H1 (cell line): ENCODE data around the gene H2AZ1. TPM values are rescaled to one million over a fixed set of nuclear protein-coding genes. Genes with fewer than 3 reads are reported as not detected.

Experiments
- CTCF ChIA-PET: fragments of 300-600 bp; sonication (Branson Sonifier 250); formaldehyde crosslinking; loops from one replicate; lab custom pipeline; 2021; ENCODE audit not compliant: partially characterized antibody; lab: Charles Lee
- POLR2A ChIA-PET: fragments of 300-600 bp; sonication (Branson Sonifier 250); formaldehyde crosslinking; loops from one replicate; lab custom pipeline; 2021; ENCODE audit warnings: inconsistent platforms; ENCODE audit not compliant: partially characterized antibody; lab: Charles Lee
- DNase-seq, 2 experiments: peaks; one replicate each; pipeline versions ENCODE4 v3.0.0 to v3.0.0-alpha.2; 2010 to 2022; ENCODE audit warnings: low spot score in 2 of 2, low read depth in 1 of 2, mixed read lengths in 1 of 2
- FAIRE-seq: peaks from 2 replicates; lab custom pipeline; 2011; peaks lifted over from hg19 to GRCh38; lab: Jason Lieb, UNC
- H2AFZ ChIP-seq: 2 replicates; pipeline ENCODE4 v1.8.1; 2012; ENCODE audit warnings: low read length, inconsistent platforms
- H2AK5ac ChIP-seq: 2 replicates; pipeline ENCODE4 v1.6.1; 2013; ENCODE audit warnings: low read depth, low read length
- H2BK120ac ChIP-seq: replicated peaks from 2 replicates; pipeline ENCODE3; 2013; ENCODE audit warnings: low read depth, low read length, inconsistent platforms
- H2BK12ac ChIP-seq: 2 replicates; pipeline ENCODE4 v1.6.1; 2013; ENCODE audit warnings: low read depth, low read length
- H2BK15ac ChIP-seq: 2 replicates; pipeline ENCODE4 v1.6.1; 2013; ENCODE audit warnings: low read length
- H2BK20ac ChIP-seq: 2 replicates; pipeline ENCODE4 v1.6.1; 2013; ENCODE audit warnings: low read length
- H2BK5ac ChIP-seq: 2 replicates; pipeline ENCODE4 v1.6.1; 2013; ENCODE audit warnings: low read depth, low read length
- H3K14ac ChIP-seq: 2 replicates; pipeline ENCODE4 v1.6.1; 2013; ENCODE audit warnings: inconsistent platforms; ENCODE audit not compliant: insufficient read length
- H3K18ac ChIP-seq: 2 replicates; pipeline ENCODE4 v1.6.1; 2013; ENCODE audit warnings: low read length; ENCODE audit errors: extremely low read depth
- H3K23ac ChIP-seq: 2 replicates; pipeline ENCODE4 v1.6.1; 2013; ENCODE audit warnings: inconsistent platforms; ENCODE audit not compliant: insufficient read length
- H3K23me2 ChIP-seq: 2 replicates; pipeline ENCODE4 v1.6.1; 2013; ENCODE audit warnings: low read depth, low read length
- H3K27ac ChIP-seq: 2 replicates; pipeline ENCODE4 v1.6.1; 2011; ENCODE audit warnings: low read depth, low read length, inconsistent platforms
- H3K27me3 ChIP-seq, 4 experiments: replicated peaks in 1 of 4; 1 replicate in 1 of 4; 2 replicates in 3 of 4; pipeline versions ENCODE4 v1.6.1 to v1.8.1; 2011 to 2013; ENCODE audit warnings: low read length in 3 of 4, mild to moderate bottlenecking in 3 of 4, inconsistent platforms in 2 of 4, mixed read lengths in 2 of 4, moderate library complexity in 1 of 4; ENCODE audit not compliant: control insufficient read depth in 3 of 4, insufficient read depth in 3 of 4; ENCODE audit errors: extremely low read depth in 1 of 4
- H3K36me3 ChIP-seq, 4 experiments: 2 replicates each; pipeline versions ENCODE4 v1.6.1 to v1.8.1; 2011 to 2013; ENCODE audit warnings: mild to moderate bottlenecking in 4 of 4, low read length in 3 of 4, moderate library complexity in 2 of 4, control low read depth in 1 of 4, inconsistent platforms in 1 of 4; ENCODE audit not compliant: insufficient read depth in 4 of 4, control insufficient read depth in 2 of 4
- H3K4ac ChIP-seq: replicated peaks from 2 replicates; pipeline ENCODE3; 2013; ENCODE audit warnings: low read length, low read depth, mixed read lengths, inconsistent platforms; ENCODE audit not compliant: insufficient read length
- H3K4me1 ChIP-seq, 4 experiments: replicated peaks in 1 of 4; 1 replicate in 1 of 4; 2 replicates in 3 of 4; pipeline versions ENCODE4 v1.6.1 to v1.8.1; 2011 to 2013; ENCODE audit warnings: low read length in 3 of 4, inconsistent platforms in 2 of 4, mixed read lengths in 1 of 4; ENCODE audit not compliant: insufficient read depth in 4 of 4, control insufficient read depth in 3 of 4
- H3K4me2 ChIP-seq, 2 experiments: 2 replicates each; pipeline versions ENCODE4 v1.6.1 to v1.8.1; 2011 to 2013; ENCODE audit warnings: low read depth in 2 of 2, low read length in 2 of 2, control low read depth in 1 of 2, inconsistent platforms in 1 of 2, mild to moderate bottlenecking in 1 of 2; ENCODE audit not compliant: insufficient read depth in 1 of 2
- H3K4me3 ChIP-seq, 4 experiments: fragments of 200-600, 300-600 bp in 1 of 4; sonication (generic), shearing (Covaris generic), sonication (Bioruptor Twin) in 1 of 4; 2 replicates each; pipeline versions ENCODE4 v1.5.1 to v1.8.1; 2011 to 2016; ENCODE audit warnings: low read length in 4 of 4, low read depth in 3 of 4, control low read depth in 2 of 4, inconsistent platforms in 2 of 4, mild to moderate bottlenecking in 2 of 4, mixed read lengths in 1 of 4, moderate library complexity in 1 of 4; ENCODE audit not compliant: insufficient read depth in 2 of 4; ENCODE audit errors: extremely low read depth in 1 of 4
- H3K56ac ChIP-seq: replicated peaks from 2 replicates; pipeline ENCODE3; 2013; ENCODE audit warnings: low read depth, mild to moderate bottlenecking, mixed read lengths, low read length, inconsistent platforms; ENCODE audit not compliant: insufficient read length
- H3K79me1 ChIP-seq: 2 replicates; pipeline ENCODE4 v1.6.1; 2013; ENCODE audit warnings: low read depth, low read length, control low read depth
- H3K79me2 ChIP-seq, 2 experiments: 2 replicates each; pipeline versions ENCODE4 v1.6.1 to v1.8.1; 2012 to 2013; ENCODE audit warnings: low read length in 2 of 2, mild to moderate bottlenecking in 2 of 2, inconsistent platforms in 1 of 2; ENCODE audit not compliant: insufficient read depth in 2 of 2, control insufficient read depth in 1 of 2
- H3K9ac ChIP-seq, 4 experiments: replicated peaks in 1 of 4; 1 replicate in 1 of 4; 2 replicates in 3 of 4; pipeline versions ENCODE4 v1.6.1 to v1.8.1; 2011 to 2013; ENCODE audit warnings: low read depth in 3 of 4, low read length in 3 of 4, control low read depth in 2 of 4, mild to moderate bottlenecking in 2 of 4, moderate library complexity in 2 of 4, inconsistent platforms in 1 of 4; ENCODE audit errors: extremely low read depth in 1 of 4
- H3K9me3 ChIP-seq, 2 experiments: 2 replicates each; pipeline versions ENCODE4 v1.6.1 to v1.8.1; 2012 to 2013; ENCODE audit warnings: mild to moderate bottlenecking in 2 of 2, moderate library complexity in 2 of 2, control low read depth in 1 of 2, inconsistent platforms in 1 of 2, low read depth in 1 of 2, low read length in 1 of 2, mixed read lengths in 1 of 2; ENCODE audit not compliant: insufficient read depth in 2 of 2
- H4K20me1 ChIP-seq, 2 experiments: replicated peaks in 1 of 2; 2 replicates each; pipeline versions ENCODE3 to v1.8.1; 2011 to 2013; ENCODE audit warnings: inconsistent platforms in 2 of 2, low read length in 2 of 2, mild to moderate bottlenecking in 1 of 2; ENCODE audit not compliant: insufficient read depth in 2 of 2, control insufficient read depth in 1 of 2
- H4K5ac ChIP-seq: 2 replicates; pipeline ENCODE4 v1.6.1; 2013; ENCODE audit warnings: low read length, low read depth, mixed read lengths, inconsistent platforms; ENCODE audit not compliant: insufficient read length
- H4K8ac ChIP-seq: 2 replicates; pipeline ENCODE4 v1.8.0; 2013; ENCODE audit warnings: mild to moderate bottlenecking, moderate library complexity, low read length, inconsistent platforms; ENCODE audit not compliant: insufficient read depth; ENCODE audit errors: extremely low read depth
- H4K91ac ChIP-seq: replicated peaks from 2 replicates; pipeline ENCODE3; 2013; ENCODE audit warnings: low read length, mixed read lengths, inconsistent platforms; ENCODE audit not compliant: insufficient read length
- CREB1 ChIP-seq: IDR thresholded peaks from 2 replicates; pipeline ENCODE4 v1.6.1; 2012; ENCODE audit warnings: inconsistent platforms
- HDAC6 ChIP-seq: IDR thresholded peaks from one replicate; pipeline ENCODE4 v1.7.1; 2012; ENCODE audit warnings: low read depth, mild to moderate bottlenecking, inconsistent platforms, low read length, moderate library complexity
- MAX ChIP-seq: IDR thresholded peaks from 2 replicates; pipeline ENCODE4 v1.6.1; 2012; ENCODE audit warnings: inconsistent platforms
- POLR2AphosphoS5 ChIP-seq: IDR thresholded peaks from 2 replicates; pipeline ENCODE4 v1.6.1; 2011; ENCODE audit warnings: low read depth, low read length
- RNF2 ChIP-seq: fragments of 200-900, 300-1000 bp; sonication (generic); IDR thresholded peaks from 2 replicates; pipeline ENCODE4 v1.7.1; 2016; ENCODE audit warnings: borderline replicate concordance, low read depth, mild to moderate bottlenecking, antibody characterized with exemption, low read length; ENCODE audit not compliant: poor library complexity, severe bottlenecking; ENCODE audit errors: missing control alignments
- RXRA ChIP-seq: IDR thresholded peaks from 2 replicates; pipeline ENCODE4 v1.6.1; 2011; ENCODE audit warnings: low read depth, mild to moderate bottlenecking, low read length, moderate library complexity; ENCODE audit not compliant: insufficient read depth
- TBP ChIP-seq: IDR thresholded peaks from 2 replicates; pipeline ENCODE4 v1.6.1; 2011; ENCODE audit warnings: low read depth, low read length, improper control_type of control experiment
- WGBS, 2 experiments: shearing (Covaris generic) in 1 of 2; methylation state at CpG; one replicate each; pipeline versions ENCODE4 v1.1.6 to v1.1.7; 2013 to 2015; ENCODE audit warnings: low lambda C conversion rate in 2 of 2, mixed read lengths in 2 of 2, inconsistent platforms in 1 of 2, low coverage in 1 of 2, missing lambda C conversion rate in 1 of 2; ENCODE audit not compliant: insufficient replicate concordance in 2 of 2, insufficient coverage in 1 of 2, insufficient read length in 1 of 2; ENCODE audit errors: extremely low coverage in 1 of 2, missing lambda C conversion rate in 1 of 2; 5-methylcytosine and 5-hydroxymethylcytosine counted together
- polyA plus RNA-seq, 7 experiments: library from polyadenylated mRNA; depleted of rRNA in 3 of 7; stranded (reverse) in 5 of 7; unstranded in 2 of 7; fragments of >200 nt in 5 of 7; fragments of 200-250 nt in 2 of 7; gene quantifications; 1 replicate in 5 of 7; 2 replicates in 1 of 7; 4 replicates in 1 of 7; pipeline versions ENCODE4 v1.2.1 to v1.2.3, GENCODE V29; 2011 to 2013; ENCODE audit warnings: missing spikeins in 2 of 7, mixed read lengths in 2 of 7
- total RNA-seq: library from RNA; stranded (reverse); fragmentation: NEBNext Ultra II Directional; extraction: Animal tissue kit (Norgen Biotek cat#: 25700); gene quantifications from 2 replicates; pipeline ENCODE4 v1.2.1, GENCODE V29; 2021

Gene H2AZ1
- total and polyA plus RNA-seq, 2 of the 8 experiments (the other 6 are each of a cell fraction or from before 2014, with no cell fraction given) = 831 to 898 TPM

GRCh38 chr4:99947608-99948007 is 2.5 kb downstream of the H2AZ1 start:
- Histone ChIP-seq H3K14ac (no peak overlapping the region), H4K20me1 (peaks cover 7 to 9% of the 10 kb centered on the region in 2 experiments), H2BK15ac (no peak overlapping the region), H2AK5ac (no peak overlapping the region), H2AFZ (no peak overlapping the region), H3K9me3 (no peaks in the 10 kb centered on the region), H3K9ac (peak overlapping the region in 1 of 4 experiments; percentile 30; a peak in 1 of 7 replicates), H3K56ac (no peak overlapping the region), H3K23ac (no peak overlapping the region), H3K18ac (no peak overlapping the region), H3K79me2 (peaks cover 0 to 55% of the 10 kb centered on the region in 2 experiments; a peak in 2 of 4 replicates), H3K4me1 (peaks cover 0 to 14% (median 7%) of the 10 kb centered on the region in 4 experiments; a peak in 5 of 7 replicates), H2BK20ac (no peak overlapping the region), H2BK5ac (no peak overlapping the region), H3K23me2 (peaks cover 4% of the 10 kb centered on the region), H3K27ac (no peak overlapping the region), H3K27me3 (no peaks in the 10 kb centered on the region), H4K5ac (no peak overlapping the region), H3K4me2 (peak overlapping the region; percentile 65 to 87), H3K79me1 (no peaks in the 10 kb centered on the region), H3K4ac (no peak overlapping the region), H4K91ac (no peak overlapping the region), H2BK12ac (no peak overlapping the region), H4K8ac (no peak overlapping the region), H3K4me3 (peak overlapping the region in 3 of 4 experiments; percentile 1 to 100 (median 6); a peak in 3 of 8 replicates), H3K36me3 (peaks cover 9 to 23% (median 12%) of the 10 kb centered on the region in 4 experiments), H2BK120ac (no peak overlapping the region)
- DNase-seq = no peak
- CTCF ChIA-PET = interaction anchor here (1.0 to 1.5 kb wide), 3 partner anchors 12 to 63 kb away, joined by 3 to 4 read pairs (median 3); no protein-coding TSS in a partner anchor
- TF ChIP-seq MAX = no peak
- TF ChIP-seq CREB1 = no peak
- TF ChIP-seq HDAC6 = no peak
- peak; percentile 71; the same call in 1 of the 2 replicates for TF ChIP-seq POLR2AphosphoS5
- TF ChIP-seq TBP = no peak
- TF ChIP-seq RXRA = no peak
- no peak for TF ChIP-seq RNF2
- POLR2A ChIA-PET = interaction anchor here (0.6 to 5.6 kb wide), 9 partner anchors 13 to 768 kb away, joined by 3 to 83 read pairs (median 6); partner anchors contain the start of gene LAMTOR3
- FAIRE-seq = no peak
- 87% methylated on average over 4 of the region's 4 CpGs; no CpG with 5 or more reads in 1 of the 2 experiments for WGBS, 2 experiments
